Posterior vena cava (tissue), 2 donors: ENCODE data around the gene LILRB3. TPM values are rescaled to one million over a fixed set of nuclear protein-coding genes. Genes with fewer than 3 reads are reported as not detected.
"Not testable (repeated sequence)": the region's sequence is repeated elsewhere in the genome, so short reads cannot be mapped to it uniquely, and the experiment has no call there.

Experiments used
- DNase-seq: peaks from one replicate; pipeline ENCODE4 v3.0.0-alpha.2; 2020; ENCODE audit warnings: low spot score
- intact Hi-C, 2 donors: fragments of 100-400 bp; cut with DNase I; formaldehyde crosslinking; loops; one replicate each; pipeline versions ENCODE4 v1.14.1 to v1.14.2; 2022 to 2023
- total RNA-seq, 2 donors: library from RNA; stranded (reverse); fragmentation: NEBNext Ultra II Directional; extraction: Animal tissue kit (Norgen Biotek cat#: 25700); gene quantifications; one replicate each; pipeline ENCODE4 v1.2.1, GENCODE V29; 2021
- donor health status: DM: yes; HTN: yes; CAD: no.
- donor health status: DM: yes; HTN: yes; CAD: no.

LILRB3 gene
- total RNA-seq, 2 donors from 2014 or later: 14.6 to 25.5 TPM

GRCh38 chr19:54199401-54199800 lies 23.4 kb downstream of the LILRB3 start:
- intact Hi-C loops: no loop called here
- no peak for DNase-seq

GRCh38 chr19:54197121-54197520 lies 25.7 kb downstream of the LILRB3 start:
- intact Hi-C loops: no loop called here
- DNase-seq: no peak

- intact Hi-C loops: no loop called here
- DNase-seq: no peak
Measured at GRCh38 chr19:54196536-54196935, 26.3 kb downstream of the LILRB3 start.

- intact Hi-C loops, DNase-seq: not testable (repeated sequence)
Measured at GRCh38 chr19:54194463-54194862, 28.3 kb downstream of the LILRB3 start.

GRCh38 chr19:54193011-54193410 lies 29.8 kb downstream of the LILRB3 start:
- intact Hi-C loops: no loop called here
- DNase-seq: no peak

- intact Hi-C loops: no loop called here
- no peak for DNase-seq
Measured at GRCh38 chr19:54191811-54192453, 30.9 kb downstream of the LILRB3 start.

GRCh38 chr19:54191011-54191810 lies 31.6 kb downstream of the LILRB3 start, which contains the start of gene TSEN34:
Gene TSEN34 (plus strand): TSS chr19:54191308. CDS start chr19:54191365, 57 bp downstream.
- peak; percentile 96 for DNase-seq
- intact Hi-C loops: no loop called here

GRCh38 chr19:54190503-54191010 lies 32.2 kb downstream of the LILRB3 start:
- DNase-seq: peak; percentile 100
- intact Hi-C loops: no loop called here

- peak; percentile 100 for DNase-seq
- intact Hi-C loops: no loop called here
Measured at GRCh38 chr19:54189735-54190502, 32.9 kb downstream of the LILRB3 start.

GRCh38 chr19:54189145-54189734 lies 33.6 kb downstream of the LILRB3 start, which contains the start of gene MBOAT7:
Gene MBOAT7 (minus strand): TSS chr19:54189580. CDS start chr19:54188508, 1,072 bp downstream.
- intact Hi-C loops: no loop called here
- DNase-seq: no peak

- DNase-seq: peak; percentile 81
- intact Hi-C loops: no loop called here
Measured at GRCh38 chr19:54188215-54188871, 34.5 kb downstream of the LILRB3 start.

- intact Hi-C loops: no loop called here
- no peak for DNase-seq
Measured at GRCh38 chr19:54186934-54187381, 35.8 kb downstream of the LILRB3 start.

- intact Hi-C loops: no loop called here
- DNase-seq: no peak
Measured at GRCh38 chr19:54186351-54186750, 36.5 kb downstream of the LILRB3 start.

- no peak for DNase-seq
- intact Hi-C loops: no loop called here
Measured at GRCh38 chr19:54183431-54183830, 39.4 kb downstream of the LILRB3 start.

GRCh38 chr19:54181894-54182293 lies 40.9 kb downstream of the LILRB3 start:
- intact Hi-C loops, DNase-seq: not testable (repeated sequence)

- intact Hi-C loops: no loop called here
- peak; percentile 73 for DNase-seq
Measured at GRCh38 chr19:54180691-54181091, 42.1 kb downstream of the LILRB3 start.

- DNase-seq: peak; percentile 80
- intact Hi-C loops: loop anchor here in 1 of 2 donors (10.0 kb wide), 1 partner anchor 275 kb away; no protein-coding TSS in a partner anchor
Measured at GRCh38 chr19:54179921-54180461, 42.8 kb downstream of the LILRB3 start.

- DNase-seq: no peak
- intact Hi-C loops: loop anchor here in 1 of 2 donors (10.0 kb wide), 1 partner anchor 275 kb away; no protein-coding TSS in a partner anchor
Measured at GRCh38 chr19:54179262-54179852, 43.5 kb downstream of the LILRB3 start.
